WI38 (cell line): ENCODE measurements around the gene C9.
"Not testable (repeated sequence)": the region's sequence is repeated elsewhere in the genome, so short reads cannot be mapped to it uniquely, and the experiment has no call there.

Experiments used
- H3K4me3 ChIP-seq: 2 replicates; pipeline ENCODE4 v1.5.1; 2011; ENCODE audit warnings: low read depth, mild to moderate bottlenecking, control low read depth, low read length
- CTCF ChIP-seq: IDR thresholded peaks from 2 replicates; pipeline ENCODE4 v1.5.1; 2012; ENCODE audit warnings: low read depth, mild to moderate bottlenecking, control low read depth, low read length

C9 gene

GRCh38 chr5:39249069-39249468, 115.2 kb downstream of the C9 start:
- no peak for TF ChIP-seq CTCF
- H3K4me3 ChIP-seq = no peak overlapping the region

- no peak overlapping the region for H3K4me3 ChIP-seq
- no peak for TF ChIP-seq CTCF
These were observed 123.5 kb downstream of the C9 start for GRCh38 chr5:39240750-39241149.

- no peak for TF ChIP-seq CTCF
- no peak overlapping the region for H3K4me3 ChIP-seq
These were observed 125.8 kb downstream of the C9 start for GRCh38 chr5:39238366-39239105.

GRCh38 chr5:39236718-39237117, 127.6 kb downstream of the C9 start:
- TF ChIP-seq CTCF = no peak
- H3K4me3 ChIP-seq = no peak overlapping the region

GRCh38 chr5:39235648-39236047, 128.6 kb downstream of the C9 start:
- no peak overlapping the region for H3K4me3 ChIP-seq
- no peak for TF ChIP-seq CTCF

- H3K4me3 ChIP-seq = not testable (repeated sequence)
These were observed 129.8 kb downstream of the C9 start for GRCh38 chr5:39234494-39234893.
